Muscle layer of duodenum (tissue), 2 donors: ENCODE results near the gene SERPINC1.
"Not testable (repeated sequence)": the region's sequence is repeated elsewhere in the genome, so short reads cannot be mapped to it uniquely, and the experiment has no call there.

Experiments
- H3K27ac ChIP-seq: one replicate; pipeline ENCODE4 v1.7.0; 2013; ENCODE audit warnings: mild to moderate bottlenecking, low read length
- H3K27me3 ChIP-seq: one replicate; pipeline ENCODE4 v1.7.0; 2013; ENCODE audit warnings: low read depth, mild to moderate bottlenecking, control low read depth, low read length
- H3K36me3 ChIP-seq, 2 donors: one replicate each; pipeline ENCODE4 v1.7.0; 2013; ENCODE audit warnings: low read length in 2 of 2, control low read depth in 1 of 2, mild to moderate bottlenecking in 1 of 2; ENCODE audit not compliant: insufficient read depth in 2 of 2, control insufficient read depth in 1 of 2
- H3K4me1 ChIP-seq, 2 donors: one replicate each; pipeline ENCODE4 v1.7.0; 2013; ENCODE audit warnings: low read length in 2 of 2, mild to moderate bottlenecking in 2 of 2, control low read depth in 1 of 2, moderate library complexity in 1 of 2; ENCODE audit not compliant: insufficient read depth in 2 of 2, control insufficient read depth in 1 of 2
- H3K4me3 ChIP-seq, 2 donors: one replicate each; pipeline ENCODE4 v1.7.0; 2013; ENCODE audit warnings: low read length in 2 of 2, low read depth in 1 of 2, mild to moderate bottlenecking in 1 of 2
- H3K9me3 ChIP-seq, 2 donors: one replicate each; pipeline ENCODE4 v1.7.0; 2013; ENCODE audit warnings: low read length in 2 of 2, control low read depth in 1 of 2, mild to moderate bottlenecking in 1 of 2; ENCODE audit not compliant: control insufficient read depth in 1 of 2
- donor health status: healthy.

SERPINC1 gene

GRCh38 chr1:173889885-173890284 is 27.2 kb downstream of the SERPINC1 start:
- Histone ChIP-seq H3K27ac (no peak overlapping the region), H3K36me3 (peaks cover 21 to 24% of the 10 kb centered on the region in 2 donors), H3K27me3 (no peaks in the 10 kb centered on the region), H3K4me1 (no peaks in the 10 kb centered on the region), H3K9me3 (no peaks in the 10 kb centered on the region), H3K4me3 (no peak overlapping the region)

- Histone ChIP-seq H3K9me3 (no peaks in the 10 kb centered on the region), H3K36me3 (peaks cover 21 to 23% of the 10 kb centered on the region in 2 donors), H3K4me3 (no peak overlapping the region), H3K4me1 (no peaks in the 10 kb centered on the region), H3K27ac (no peak overlapping the region), H3K27me3 (no peaks in the 10 kb centered on the region)
Measured at GRCh38 chr1:173888749-173889148, 28.4 kb downstream of the SERPINC1 start.

GRCh38 chr1:173887627-173888026 is 29.5 kb downstream of the SERPINC1 start:
- no peaks in the 10 kb centered on the region for H3K4me1 ChIP-seq
- H3K27ac ChIP-seq, result no peak overlapping the region
- H3K27me3 ChIP-seq, result no peaks in the 10 kb centered on the region
- H3K4me3 ChIP-seq, result no peak overlapping the region
- H3K9me3 ChIP-seq, result no peaks in the 10 kb centered on the region
- peaks cover 21 to 23% of the 10 kb centered on the region in 2 donors for H3K36me3 ChIP-seq

DNA sequence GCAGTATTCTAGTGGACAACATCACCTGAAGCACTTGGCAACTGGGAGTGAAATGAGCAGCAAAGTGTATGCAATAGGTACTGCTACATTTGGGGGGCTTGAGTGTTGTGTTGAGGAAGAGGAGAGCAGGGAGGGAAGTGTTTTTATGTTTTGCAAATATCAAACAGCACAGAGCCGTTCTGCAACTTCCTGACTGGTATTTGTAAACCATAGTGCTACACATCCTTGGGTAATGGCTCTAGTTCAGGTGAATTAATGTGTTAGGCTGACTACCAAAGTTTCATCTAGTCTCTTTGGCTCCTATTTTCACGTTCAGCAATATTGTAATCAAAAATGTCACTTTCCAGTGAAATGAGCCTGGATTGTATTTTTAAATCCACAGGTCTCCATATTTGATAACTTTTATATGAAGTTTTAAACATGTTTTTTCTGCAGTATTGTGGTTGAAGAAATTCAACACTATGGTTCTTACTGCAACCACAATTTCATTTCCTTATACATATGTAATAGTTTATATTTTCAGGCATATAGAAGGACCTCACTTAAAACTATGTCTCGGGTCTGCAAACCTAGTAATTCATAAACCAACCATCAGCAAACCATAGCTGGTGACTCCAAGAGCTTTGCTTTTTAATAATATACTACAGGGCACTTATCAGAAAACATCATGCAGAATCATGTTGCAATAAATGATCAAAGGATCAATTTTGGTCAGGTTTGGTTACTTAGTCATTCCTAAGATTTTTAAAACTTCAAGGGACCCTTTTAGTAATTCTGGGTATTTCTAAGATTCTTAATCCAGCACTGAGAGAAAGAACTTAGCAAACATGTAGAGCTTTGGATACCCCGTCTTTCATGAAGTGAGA is 30.1 kb downstream of the SERPINC1 start:
- H3K27me3 ChIP-seq, result no peaks in the 10 kb centered on the region
- no peaks in the 10 kb centered on the region for H3K9me3 ChIP-seq
- H3K4me3 ChIP-seq, result no peak overlapping the region
- no peak overlapping the region for H3K27ac ChIP-seq
- no peaks in the 10 kb centered on the region for H3K4me1 ChIP-seq
- peaks cover 21 to 23% of the 10 kb centered on the region in 2 donors for H3K36me3 ChIP-seq

- no peaks in the 10 kb centered on the region for H3K9me3 ChIP-seq
- no peak overlapping the region for H3K4me3 ChIP-seq
- H3K4me1 ChIP-seq, result no peaks in the 10 kb centered on the region
- peaks cover 21 to 26% of the 10 kb centered on the region in 2 donors for H3K36me3 ChIP-seq
- H3K27me3 ChIP-seq, result no peaks in the 10 kb centered on the region
- no peak overlapping the region for H3K27ac ChIP-seq
Measured at GRCh38 chr1:173884701-173885100, 32.4 kb downstream of the SERPINC1 start.

- peaks cover 17 to 20% of the 10 kb centered on the region in 2 donors for H3K36me3 ChIP-seq
- not testable (repeated sequence) for H3K9me3 ChIP-seq
Measured at GRCh38 chr1:173881117-173881516, 36.0 kb downstream of the SERPINC1 start.

GRCh38 chr1:173878251-173878650 is 38.9 kb downstream of the SERPINC1 start:
- H3K36me3 ChIP-seq, result peaks cover 17 to 20% of the 10 kb centered on the region in 2 donors
- no peak overlapping the region for H3K4me3 ChIP-seq
- no peaks in the 10 kb centered on the region for H3K27me3 ChIP-seq

More at GRCh38 chr1:173881117-173881516, 36.0 kb downstream of the SERPINC1 start:
- not testable (repeated sequence) for H3K27me3 ChIP-seq, H3K4me3 ChIP-seq, H3K4me1 ChIP-seq, H3K27ac ChIP-seq

DNA sequence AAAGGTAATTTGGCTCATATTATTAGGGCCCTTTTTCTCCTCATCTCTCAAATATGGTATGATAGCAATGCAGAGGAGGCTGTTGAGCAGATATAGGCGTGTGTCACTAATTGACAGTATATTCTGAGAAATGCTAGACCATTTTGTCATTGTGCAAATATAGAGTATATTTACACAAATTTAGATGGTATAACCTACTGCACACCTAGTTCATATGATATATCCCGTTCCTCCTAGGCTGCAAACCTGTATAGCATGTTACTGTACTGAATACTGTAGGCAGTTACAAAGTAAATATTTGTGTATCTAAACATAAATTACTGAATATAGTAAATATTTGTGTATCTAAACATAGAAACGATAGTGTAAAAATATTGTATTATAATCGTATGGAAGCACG is 40.4 kb downstream of the SERPINC1 start:
- no peaks in the 10 kb centered on the region for H3K4me1 ChIP-seq

More at GRCh38 chr1:173878251-173878650, 38.9 kb downstream of the SERPINC1 start:
- Histone ChIP-seq H3K9me3 (no peaks in the 10 kb centered on the region), H3K27ac (no peak overlapping the region), H3K4me1 (no peaks in the 10 kb centered on the region)

GRCh38 chr1:173871500-173871899 is 45.6 kb downstream of the SERPINC1 start:
- Histone ChIP-seq H3K27me3 (no peaks in the 10 kb centered on the region), H3K36me3 (peaks cover 11 to 16% of the 10 kb centered on the region in 2 donors), H3K4me3 (no peak overlapping the region), H3K27ac (no peak overlapping the region), H3K9me3 (no peaks in the 10 kb centered on the region), H3K4me1 (peaks cover 5% of the 10 kb centered on the region in 2 donors)

More for the DNA sequence above, 40.4 kb downstream of the SERPINC1 start:
- peaks cover 17 to 20% of the 10 kb centered on the region in 2 donors for H3K36me3 ChIP-seq
- no peaks in the 10 kb centered on the region for H3K27me3 ChIP-seq
- H3K4me3 ChIP-seq, result no peak overlapping the region
- no peaks in the 10 kb centered on the region for H3K9me3 ChIP-seq
- H3K27ac ChIP-seq, result no peak overlapping the region

- H3K4me3 ChIP-seq, result no peak overlapping the region
- H3K27me3 ChIP-seq, result no peaks in the 10 kb centered on the region
- H3K27ac ChIP-seq, result no peak overlapping the region
- peaks cover 9% of the 10 kb centered on the region in 2 donors for H3K4me1 ChIP-seq
- H3K36me3 ChIP-seq, result peaks cover 11 to 16% of the 10 kb centered on the region in 2 donors
- no peaks in the 10 kb centered on the region for H3K9me3 ChIP-seq
Measured at GRCh38 chr1:173871091-173871490, 46.0 kb downstream of the SERPINC1 start.

DNA sequence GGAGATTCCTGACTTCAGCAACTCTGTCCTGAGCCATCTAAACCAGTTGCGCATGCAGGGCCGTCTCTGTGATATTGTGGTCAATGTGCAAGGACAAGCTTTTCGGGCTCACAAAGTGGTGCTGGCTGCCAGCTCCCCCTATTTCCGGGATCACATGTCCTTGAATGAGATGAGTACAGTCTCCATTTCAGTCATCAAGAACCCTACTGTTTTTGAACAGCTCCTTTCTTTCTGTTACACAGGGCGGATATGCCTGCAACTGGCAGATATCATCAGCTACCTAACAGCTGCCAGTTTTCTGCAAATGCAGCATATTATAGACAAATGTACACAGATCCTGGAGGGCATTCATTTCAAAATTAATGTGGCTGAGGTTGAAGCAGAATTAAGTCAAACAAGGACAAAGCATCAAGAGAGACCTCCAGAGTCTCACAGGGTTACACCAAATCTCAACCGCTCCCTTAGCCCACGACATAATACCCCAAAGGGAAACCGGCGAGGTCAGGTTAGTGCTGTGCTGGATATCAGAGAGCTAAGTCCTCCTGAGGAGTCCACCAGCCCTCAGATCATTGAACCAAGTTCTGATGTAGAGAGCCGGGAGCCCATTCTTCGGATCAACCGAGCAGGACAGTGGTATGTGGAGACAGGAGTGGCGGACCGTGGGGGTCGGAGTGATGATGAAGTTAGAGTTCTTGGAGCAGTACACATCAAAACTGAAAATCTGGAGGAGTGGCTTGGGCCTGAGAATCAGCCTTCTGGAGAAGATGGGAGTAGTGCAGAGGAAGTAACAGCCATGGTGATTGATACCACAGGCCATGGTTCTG is 46.7 kb downstream of the SERPINC1 start:
- no peaks in the 10 kb centered on the region for H3K27me3 ChIP-seq
- no peak overlapping the region for H3K4me3 ChIP-seq
- peaks cover 18% of the 10 kb centered on the region in 2 donors for H3K36me3 ChIP-seq
- peak overlapping the region; percentile 98 for H3K27ac ChIP-seq
- no peaks in the 10 kb centered on the region for H3K9me3 ChIP-seq
- H3K4me1 ChIP-seq, result peaks cover 11 to 15% of the 10 kb centered on the region in 2 donors
